ENCODE data around the gene TESMIN. TPM values are rescaled to one million over a fixed set of nuclear protein-coding genes. Genes with fewer than 3 reads are reported as not detected.
A peak's percentile ranks its signal among the peaks of the same experiment; 100 is the strongest.

Gene TESMIN
- total RNA-seq, 1 donor from 2014 or later, result 0.56 TPM

DNA sequence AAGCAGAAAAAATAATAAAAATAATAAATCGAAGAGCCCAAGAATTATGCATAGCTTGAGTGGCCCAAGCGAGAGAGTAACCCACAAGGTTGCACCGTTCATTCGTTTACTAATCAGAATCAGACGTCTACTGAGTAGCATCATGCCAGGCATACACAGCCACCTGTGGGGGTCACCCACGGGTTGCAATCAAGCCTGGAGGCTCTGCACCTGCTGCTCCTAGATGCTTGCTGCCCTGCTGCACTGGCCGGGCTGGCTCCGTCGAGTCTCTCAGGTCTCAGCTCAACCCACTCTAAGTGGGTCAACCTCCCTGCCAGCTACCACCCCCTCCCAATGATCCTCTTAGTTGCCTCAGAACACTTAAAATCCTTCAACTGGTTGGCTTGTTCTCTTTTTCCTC is 2.0 kb upstream of the TESMIN start:
- H3K27me3 Mint-ChIP-seq (ENCODE audit: unreplicated experiment), result no peaks in the 10 kb centered on the region
- H3K4me3 Mint-ChIP-seq (ENCODE audit: unreplicated experiment), result no peak overlapping the region
- H3K4me1 Mint-ChIP-seq (ENCODE audit: unreplicated experiment), result peaks cover 16% of the 10 kb centered on the region
- TF ChIP-seq, protein P1, sequence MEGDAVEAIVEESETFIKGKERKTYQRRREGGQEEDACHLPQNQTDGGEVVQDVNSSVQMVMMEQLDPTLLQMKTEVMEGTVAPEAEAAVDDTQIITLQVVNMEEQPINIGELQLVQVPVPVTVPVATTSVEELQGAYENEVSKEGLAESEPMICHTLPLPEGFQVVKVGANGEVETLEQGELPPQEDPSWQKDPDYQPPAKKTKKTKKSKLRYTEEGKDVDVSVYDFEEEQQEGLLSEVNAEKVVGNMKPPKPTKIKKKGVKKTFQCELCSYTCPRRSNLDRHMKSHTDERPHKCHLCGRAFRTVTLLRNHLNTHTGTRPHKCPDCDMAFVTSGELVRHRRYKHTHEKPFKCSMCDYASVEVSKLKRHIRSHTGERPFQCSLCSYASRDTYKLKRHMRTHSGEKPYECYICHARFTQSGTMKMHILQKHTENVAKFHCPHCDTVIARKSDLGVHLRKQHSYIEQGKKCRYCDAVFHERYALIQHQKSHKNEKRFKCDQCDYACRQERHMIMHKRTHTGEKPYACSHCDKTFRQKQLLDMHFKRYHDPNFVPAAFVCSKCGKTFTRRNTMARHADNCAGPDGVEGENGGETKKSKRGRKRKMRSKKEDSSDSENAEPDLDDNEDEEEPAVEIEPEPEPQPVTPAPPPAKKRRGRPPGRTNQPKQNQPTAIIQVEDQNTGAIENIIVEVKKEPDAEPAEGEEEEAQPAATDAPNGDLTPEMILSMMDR (IDR thresholded peaks at IDR 0.05), result no peak
- H3K27ac Mint-ChIP-seq (ENCODE audit: unreplicated experiment), result no peak overlapping the region
- H3K9me3 Mint-ChIP-seq (ENCODE audit: unreplicated experiment), result no peaks in the 10 kb centered on the region
- DNase-seq (ENCODE audit: extremely low spot score, unreplicated experiment), result no peak
- H3K36me3 Mint-ChIP-seq (ENCODE audit: unreplicated experiment), result peaks cover 32% of the 10 kb centered on the region

DNA sequence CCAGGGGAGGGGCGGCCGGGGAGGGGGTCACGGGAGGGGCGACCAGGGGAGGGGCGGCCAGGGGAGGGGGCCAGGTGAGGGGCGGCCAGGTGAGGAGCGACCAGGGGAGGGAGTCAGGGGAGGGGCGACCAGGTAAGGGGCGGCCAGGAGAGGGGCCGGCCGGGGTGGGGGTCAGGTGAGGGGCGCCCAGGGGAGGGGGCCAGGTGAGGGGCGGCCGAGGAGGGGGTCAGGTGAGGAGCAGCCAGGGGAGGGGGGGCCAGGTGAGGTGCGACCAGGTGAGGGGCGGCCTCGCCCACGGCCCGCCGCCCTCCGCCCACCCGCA is 355 bp downstream of the TESMIN start:
- Mint-ChIP-seq H3K27me3 (ENCODE audit: unreplicated experiment) (no peaks in the 10 kb centered on the region), H3K27ac (ENCODE audit: unreplicated experiment) (no peak overlapping the region), H3K4me1 (ENCODE audit: unreplicated experiment) (peaks cover 16% of the 10 kb centered on the region), H3K36me3 (ENCODE audit: unreplicated experiment) (peaks cover 14% of the 10 kb centered on the region), H3K4me3 (ENCODE audit: unreplicated experiment) (no peak overlapping the region), H3K9me3 (ENCODE audit: unreplicated experiment) (no peaks in the 10 kb centered on the region)
- TF ChIP-seq, protein P1 (IDR thresholded peaks at IDR 0.05), result no peak
- no peak for DNase-seq (ENCODE audit: extremely low spot score, unreplicated experiment)

DNA sequence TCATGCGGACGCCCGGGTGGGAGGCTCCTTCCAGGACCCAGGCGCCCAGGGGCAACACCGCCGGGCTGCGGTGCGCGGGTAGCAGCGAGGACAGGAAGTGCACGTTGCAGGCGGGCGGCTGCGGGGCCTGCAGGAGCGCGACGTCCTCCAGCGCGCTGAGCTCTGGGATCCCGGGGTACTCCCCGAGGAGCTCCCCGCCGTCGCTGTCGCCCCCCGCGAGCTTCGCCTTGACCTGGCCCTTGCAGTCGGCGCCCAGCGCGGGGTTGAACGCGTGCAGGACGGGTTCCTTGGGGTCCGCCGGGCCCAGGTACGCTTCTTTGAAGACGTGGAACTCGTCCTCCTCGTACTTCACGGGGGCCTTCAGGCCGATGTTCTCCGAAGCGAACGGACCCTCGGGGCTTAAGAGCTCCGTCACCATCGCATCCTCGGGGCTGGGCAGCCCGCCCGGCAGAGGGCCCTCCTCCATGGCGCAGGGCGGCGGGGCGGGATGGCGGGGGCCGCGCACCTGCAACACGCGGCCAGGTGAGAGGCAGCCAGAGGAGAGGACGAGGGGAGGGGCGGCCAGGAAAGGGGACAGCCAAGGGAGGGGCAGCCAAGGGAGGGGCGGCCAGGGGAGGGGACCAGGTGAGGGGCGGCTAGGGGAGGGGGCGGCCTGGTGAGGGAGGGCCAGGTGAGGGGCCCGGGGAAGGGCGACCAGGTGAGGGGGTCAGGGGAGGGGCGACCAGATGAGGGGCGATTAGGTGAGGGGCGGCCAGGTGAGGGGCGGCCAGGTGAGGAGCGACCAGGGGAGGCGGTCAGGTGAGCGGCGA is 921 bp downstream of the TESMIN start:
- no peaks in the 10 kb centered on the region for H3K27me3 Mint-ChIP-seq (ENCODE audit: unreplicated experiment)
- no peaks in the 10 kb centered on the region for H3K9me3 Mint-ChIP-seq (ENCODE audit: unreplicated experiment)
- H3K4me1 Mint-ChIP-seq (ENCODE audit: unreplicated experiment), result peaks cover 16% of the 10 kb centered on the region
- no peak overlapping the region for H3K27ac Mint-ChIP-seq (ENCODE audit: unreplicated experiment)
- H3K4me3 Mint-ChIP-seq (ENCODE audit: unreplicated experiment), result no peak overlapping the region
- TF ChIP-seq, protein P1 (IDR thresholded peaks at IDR 0.05), result no peak
- peaks cover 14% of the 10 kb centered on the region for H3K36me3 Mint-ChIP-seq (ENCODE audit: unreplicated experiment)
- DNase-seq (ENCODE audit: extremely low spot score, unreplicated experiment), result no peak

DNA sequence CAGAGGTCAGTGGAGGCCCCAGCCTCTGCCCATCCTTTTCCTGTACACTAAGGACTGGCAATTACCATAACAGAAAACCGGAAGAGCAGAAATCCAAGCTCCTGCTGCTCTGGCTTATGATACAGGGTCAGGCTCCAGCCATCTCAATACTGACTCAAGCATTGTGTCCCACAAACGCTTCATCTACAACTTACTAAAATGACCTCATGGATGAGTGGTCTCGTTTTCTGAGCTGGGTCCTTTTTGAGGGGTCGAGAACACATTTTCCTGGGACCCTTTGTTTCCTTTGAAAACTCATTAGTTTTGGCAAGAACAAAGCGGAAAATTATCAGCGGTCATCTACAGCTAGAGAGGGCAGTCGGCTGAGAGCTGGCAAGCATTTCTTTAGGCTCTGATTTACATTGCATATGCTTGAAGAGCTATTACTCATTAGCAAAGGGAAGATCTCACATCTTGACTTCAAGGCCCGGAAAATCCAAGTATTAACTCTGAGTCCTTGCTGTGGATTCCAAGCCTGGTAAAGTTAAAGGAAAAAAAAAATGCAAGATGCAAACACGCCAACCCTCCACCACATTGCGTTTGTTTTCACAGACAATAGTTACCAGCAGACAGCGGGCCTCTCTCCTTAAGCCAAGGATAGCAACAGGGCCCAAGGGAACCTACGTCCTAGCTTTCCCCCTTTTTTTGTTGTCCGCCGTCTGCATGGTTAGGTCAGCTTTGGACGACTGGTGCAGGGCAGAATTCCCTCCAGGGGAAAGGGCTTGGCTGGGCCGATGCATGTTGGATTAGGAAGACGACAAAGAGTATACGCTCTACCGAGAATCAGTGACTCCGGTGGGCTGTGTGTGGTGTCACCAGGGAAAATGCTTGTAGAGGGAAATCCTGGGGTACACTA is 1.8 kb downstream of the TESMIN start:
- peak overlapping the region; percentile 8 for H3K27ac Mint-ChIP-seq (ENCODE audit: unreplicated experiment)
- peak overlapping the region; percentile 44 for H3K4me3 Mint-ChIP-seq (ENCODE audit: unreplicated experiment)
- H3K36me3 Mint-ChIP-seq (ENCODE audit: unreplicated experiment), result peaks cover 7% of the 10 kb centered on the region
- H3K4me1 Mint-ChIP-seq (ENCODE audit: unreplicated experiment), result peaks cover 16% of the 10 kb centered on the region
- no peak for DNase-seq (ENCODE audit: extremely low spot score, unreplicated experiment)
- H3K9me3 Mint-ChIP-seq (ENCODE audit: unreplicated experiment), result no peaks in the 10 kb centered on the region
- H3K27me3 Mint-ChIP-seq (ENCODE audit: unreplicated experiment), result no peaks in the 10 kb centered on the region
- TF ChIP-seq, protein P1 (IDR thresholded peaks at IDR 0.05), result no peak

DNA sequence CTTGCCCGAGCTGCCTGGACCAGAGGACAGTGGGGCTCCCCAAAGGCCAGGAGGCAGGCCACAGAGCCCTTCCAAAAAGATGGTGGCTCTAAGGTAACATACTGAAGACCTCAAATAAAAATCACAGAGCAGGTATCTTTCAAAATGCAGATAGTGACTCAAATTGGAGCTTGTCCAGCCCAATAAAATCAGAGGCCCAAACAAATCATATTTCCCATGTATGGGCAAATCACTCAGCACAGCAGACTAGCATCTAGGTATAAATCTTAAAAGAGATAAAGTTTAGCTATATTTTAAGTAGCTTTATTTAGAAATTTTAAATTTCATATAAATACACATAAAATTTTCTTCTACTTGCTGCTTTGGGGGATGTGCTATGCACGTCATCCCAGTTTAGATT is 3.3 kb downstream of the TESMIN start:
- H3K27ac Mint-ChIP-seq (ENCODE audit: unreplicated experiment), result no peak overlapping the region
- H3K27me3 Mint-ChIP-seq (ENCODE audit: unreplicated experiment), result no peaks in the 10 kb centered on the region
- DNase-seq (ENCODE audit: extremely low spot score, unreplicated experiment), result no peak

More for the DNA sequence above, 3.3 kb downstream of the TESMIN start:
- Mint-ChIP-seq H3K9me3 (ENCODE audit: unreplicated experiment) (no peaks in the 10 kb centered on the region), H3K4me1 (ENCODE audit: unreplicated experiment) (peaks cover 16% of the 10 kb centered on the region), H3K4me3 (ENCODE audit: unreplicated experiment) (no peak overlapping the region), H3K36me3 (ENCODE audit: unreplicated experiment) (no peaks in the 10 kb centered on the region)
- TF ChIP-seq, protein P1 (IDR thresholded peaks at IDR 0.05), result no peak
